IPS-NIHi11 (cell line): ENCODE results near the gene TMEM53.
"Not testable (repeated sequence)": the region's sequence is repeated elsewhere in the genome, so short reads cannot be mapped to it uniquely, and the experiment has no call there.

Experiments used
- DNase-seq: peaks from one replicate; pipeline ENCODE4 v3.0.0; 2012; ENCODE audit warnings: mixed read lengths, low spot score

Gene TMEM53

DNA sequence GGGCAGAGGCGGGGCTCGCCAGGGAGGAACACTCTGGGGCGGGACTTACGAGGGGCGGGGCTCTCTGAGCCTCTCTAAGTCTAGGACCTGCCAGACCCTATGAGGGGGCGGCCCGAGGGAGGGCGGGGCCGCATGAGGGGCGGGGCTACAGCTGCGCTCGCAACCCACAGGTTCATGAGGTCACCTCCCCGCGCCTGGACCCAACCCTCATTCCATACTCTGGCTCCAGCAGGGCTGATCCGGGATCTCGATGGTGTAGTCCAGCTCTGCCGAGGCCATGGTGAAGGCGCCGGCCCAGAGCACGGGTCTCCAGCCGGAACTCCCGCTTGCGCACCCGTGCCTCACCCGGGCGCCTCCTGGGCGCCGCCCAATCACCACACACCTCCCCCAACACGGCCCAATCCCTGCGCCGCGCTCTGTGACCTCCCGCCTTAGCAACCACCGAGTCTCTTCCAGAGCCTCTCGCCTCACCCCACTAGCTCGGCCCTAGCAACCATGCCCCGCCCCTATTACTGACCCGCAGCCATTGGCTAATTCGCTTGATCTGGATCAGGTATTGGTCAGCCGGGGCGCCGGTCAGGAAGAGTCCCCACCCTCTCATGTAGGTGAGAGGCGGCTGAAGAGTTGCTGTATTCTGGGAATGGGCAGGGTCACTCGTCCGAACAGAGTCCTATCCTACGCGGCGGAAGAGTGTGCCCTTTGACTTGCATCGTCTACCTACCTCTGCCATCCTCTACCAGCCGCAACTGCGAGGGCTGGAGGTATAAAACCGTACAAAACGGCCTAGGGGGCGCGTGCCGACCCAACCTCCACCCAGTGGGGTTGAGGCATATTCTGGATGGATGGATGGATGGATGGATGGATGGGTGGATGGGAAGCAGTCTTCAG is at the start of gene TMEM53, which contains the start of gene ARMH1:
Gene TMEM53, minus strand, starts transcription at position 369 of the 888 bp plus-strand sequence. Its CDS starts 90 bp downstream, at position 279.
Gene ARMH1, plus strand, starts transcription at position 602 of the 888 bp plus-strand sequence. CDS start 14,984 bp downstream, outside the sequence.
- DNase-seq: peak; percentile 98

DNA sequence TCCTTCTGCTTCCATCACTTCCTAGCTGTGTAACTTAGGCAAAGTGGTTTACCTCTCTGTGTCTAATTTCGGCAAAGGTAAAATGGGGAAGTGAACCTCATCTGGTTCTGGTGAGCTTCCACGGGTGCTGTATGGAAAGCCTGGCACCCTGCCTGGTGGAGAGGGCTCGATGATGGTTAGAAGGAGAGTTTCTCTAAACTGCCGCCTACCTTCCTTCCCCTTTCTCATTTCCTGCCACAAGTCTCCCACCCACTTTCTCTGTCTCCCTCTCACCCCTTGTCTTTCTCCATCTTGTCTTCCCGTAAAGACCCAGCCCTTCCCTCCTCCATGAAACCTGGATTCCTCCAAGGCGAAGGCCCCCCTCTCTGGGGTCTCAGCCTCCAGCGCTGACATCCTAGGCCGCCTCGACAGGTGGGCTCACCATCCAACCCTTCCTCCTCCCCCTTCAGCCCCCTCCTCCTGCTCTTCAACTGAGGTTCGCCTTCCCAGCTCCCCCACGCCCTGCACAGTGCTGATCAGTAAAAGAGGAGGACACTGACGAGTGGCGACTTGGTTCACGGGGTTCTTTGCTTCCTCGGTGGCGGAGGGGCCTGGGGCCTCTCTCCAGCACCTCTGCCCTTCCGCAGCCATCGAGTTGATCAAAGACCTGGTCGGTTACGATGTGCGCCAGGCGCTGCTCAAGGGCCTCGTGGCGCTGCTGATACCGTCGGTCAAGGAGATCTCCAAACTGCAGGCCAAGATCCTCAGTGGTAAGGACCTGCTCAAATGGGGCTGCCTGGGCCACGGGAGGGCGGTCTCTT is 49.4 kb upstream of the TMEM53 start:
- DNase-seq: no peak

DNA sequence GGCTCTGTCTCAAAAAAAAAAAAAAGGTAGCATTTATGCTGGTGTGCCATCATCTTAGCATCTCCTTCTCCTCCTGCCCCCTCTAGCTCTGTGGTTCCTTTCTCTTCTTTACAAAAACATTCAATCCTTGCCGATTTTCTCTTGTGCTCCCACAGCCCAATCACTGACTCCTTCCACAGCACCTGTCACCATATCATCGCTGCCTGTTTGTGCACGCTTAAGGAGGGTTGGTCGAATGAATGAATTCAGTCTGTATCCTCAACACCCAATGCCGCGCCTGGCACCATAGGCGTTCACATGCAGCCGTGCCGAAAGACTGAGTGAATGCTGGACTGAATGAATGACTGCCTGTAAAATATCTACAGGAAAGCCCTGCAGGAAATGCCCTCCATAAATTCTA is 48.8 kb upstream of the TMEM53 start:
- no peak for DNase-seq

DNA sequence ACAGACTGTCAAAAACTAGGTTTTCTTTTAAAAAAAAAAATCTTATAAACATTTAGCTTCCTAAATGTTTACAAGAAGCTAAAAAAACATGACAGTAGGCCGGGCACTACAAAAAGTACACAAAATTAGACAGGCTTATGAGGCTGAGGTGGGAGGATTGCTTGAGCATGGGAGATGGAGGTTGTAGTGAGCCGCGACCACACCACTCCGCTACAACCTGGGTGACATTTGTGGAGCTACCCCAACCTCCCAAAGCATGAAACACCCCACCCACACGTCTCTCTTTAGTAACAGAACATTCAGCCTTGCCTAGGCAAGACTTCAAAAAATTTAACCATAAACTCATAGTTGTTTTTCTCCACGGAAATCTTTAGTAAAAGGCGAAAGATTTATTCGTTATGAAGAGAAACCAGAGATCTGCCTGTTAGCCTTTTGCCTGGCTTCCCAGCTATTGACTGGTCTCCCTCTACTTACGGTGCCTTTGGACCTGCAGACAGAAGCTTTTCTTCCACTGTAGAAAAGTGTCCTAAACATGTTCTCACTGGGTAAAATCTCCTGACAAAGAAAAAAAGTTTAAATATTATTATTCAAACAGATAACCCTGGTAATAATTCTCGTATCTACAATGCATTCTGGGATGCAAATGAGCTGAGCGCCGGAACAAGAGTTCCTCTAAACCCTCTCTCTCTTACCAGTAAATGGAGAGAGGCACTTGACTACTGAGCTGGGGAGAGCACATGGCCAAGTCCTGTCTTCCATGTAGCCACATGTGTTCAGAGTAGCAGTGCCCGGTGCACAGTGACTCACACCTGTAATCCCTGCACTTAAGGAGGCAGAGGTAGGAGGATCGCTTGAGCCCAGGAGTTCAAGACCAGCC is 47.4 kb upstream of the TMEM53 start:
- peak; percentile 62 for DNase-seq

DNA sequence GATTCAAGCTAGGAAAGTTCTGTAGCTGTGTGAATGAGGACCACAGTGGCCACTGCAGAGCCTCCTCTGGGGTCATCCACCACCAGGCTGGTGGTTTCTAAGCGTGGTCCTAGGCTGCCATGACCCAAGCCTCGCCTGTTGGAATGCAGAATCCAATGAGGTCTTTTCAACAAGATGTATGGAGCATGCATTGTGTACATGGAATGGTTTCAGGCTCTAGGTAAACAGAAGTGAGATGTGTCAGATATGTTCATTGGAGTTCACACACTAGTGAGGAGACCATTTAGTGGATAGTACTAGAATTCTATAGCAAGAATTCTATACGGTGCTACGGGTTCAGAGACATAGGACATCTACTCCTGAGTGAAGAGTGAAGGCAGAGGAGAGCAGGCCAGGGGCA is 46.0 kb upstream of the TMEM53 start:
- no peak for DNase-seq

DNA sequence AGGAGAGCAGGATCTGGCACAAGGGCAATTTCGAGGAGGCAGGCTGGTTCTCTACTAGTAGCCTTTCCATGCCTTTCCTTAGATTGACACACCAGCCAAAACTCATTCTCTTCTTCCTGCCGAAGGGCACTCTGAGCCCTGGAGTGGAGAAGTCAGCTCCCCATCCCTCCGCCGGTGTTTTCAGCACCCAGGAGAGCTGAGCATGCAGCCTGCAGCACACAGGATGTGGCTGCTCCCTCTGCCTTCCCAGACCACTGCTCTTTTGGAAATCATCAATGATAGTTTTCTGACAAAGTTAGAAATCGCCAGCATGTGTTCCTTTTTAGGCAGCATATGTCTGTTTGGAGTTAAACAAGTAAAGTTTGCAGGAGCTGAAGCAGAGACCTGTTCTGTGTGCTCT is 45.0 kb upstream of the TMEM53 start:
- no peak for DNase-seq

DNA sequence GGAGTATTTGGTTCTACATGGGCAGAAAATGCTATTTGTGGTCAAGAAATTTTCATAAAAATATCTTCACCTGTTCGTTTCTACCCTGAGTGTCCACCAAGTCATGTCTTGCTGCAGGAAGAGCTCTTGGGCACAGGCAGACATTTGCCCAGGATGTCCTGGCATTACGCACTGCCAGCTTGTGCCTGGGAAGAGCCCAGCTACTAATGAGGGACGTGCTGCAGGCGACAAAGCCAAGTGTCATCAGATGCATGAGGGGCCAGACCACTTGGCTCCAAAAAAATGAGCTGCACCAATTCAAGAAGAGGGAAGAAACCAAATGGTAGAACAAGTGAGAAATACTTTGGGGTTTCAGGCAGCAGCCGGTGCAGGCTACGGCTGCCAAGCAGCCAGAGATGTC is 43.8 kb upstream of the TMEM53 start:
- DNase-seq: no peak

DNA sequence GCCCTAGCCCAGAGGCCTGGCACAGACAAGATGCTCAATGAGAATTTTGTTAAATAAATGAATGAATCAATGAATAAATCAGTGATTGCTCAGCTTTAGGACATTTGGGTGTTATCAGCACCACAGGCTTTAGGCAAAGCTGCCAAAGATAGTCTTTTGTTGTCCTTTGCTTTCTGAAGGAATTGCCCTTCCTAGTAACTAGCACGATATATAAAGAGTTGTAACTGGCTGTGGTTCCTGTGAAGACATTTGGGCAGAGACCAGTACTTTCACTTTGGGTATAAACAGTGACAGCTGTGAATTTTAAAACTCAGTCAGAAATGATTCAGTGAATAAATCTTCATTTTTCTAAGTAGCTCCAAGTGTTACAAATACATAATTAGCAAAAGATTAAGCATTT is 43.4 kb upstream of the TMEM53 start:
- DNase-seq: no peak

DNA sequence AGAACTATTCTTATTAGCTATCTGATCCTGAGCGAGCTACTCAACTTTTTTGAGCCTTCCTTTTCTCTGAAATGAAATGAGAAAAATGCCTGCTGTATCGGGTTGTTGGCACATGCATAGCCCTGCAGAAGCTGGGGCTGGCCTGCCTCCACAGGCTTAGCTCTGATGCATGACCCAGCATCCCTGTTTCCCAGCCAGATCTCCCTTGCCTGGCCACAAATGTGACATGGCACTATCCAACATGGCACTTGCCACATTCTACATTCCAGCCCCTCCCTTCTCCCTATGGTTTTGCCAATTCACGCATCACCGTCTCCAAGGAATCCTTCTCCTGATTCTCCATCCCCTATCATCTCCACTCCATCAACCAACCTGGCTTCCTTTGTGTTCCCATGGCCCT is 42.9 kb upstream of the TMEM53 start:
- no peak for DNase-seq

DNA sequence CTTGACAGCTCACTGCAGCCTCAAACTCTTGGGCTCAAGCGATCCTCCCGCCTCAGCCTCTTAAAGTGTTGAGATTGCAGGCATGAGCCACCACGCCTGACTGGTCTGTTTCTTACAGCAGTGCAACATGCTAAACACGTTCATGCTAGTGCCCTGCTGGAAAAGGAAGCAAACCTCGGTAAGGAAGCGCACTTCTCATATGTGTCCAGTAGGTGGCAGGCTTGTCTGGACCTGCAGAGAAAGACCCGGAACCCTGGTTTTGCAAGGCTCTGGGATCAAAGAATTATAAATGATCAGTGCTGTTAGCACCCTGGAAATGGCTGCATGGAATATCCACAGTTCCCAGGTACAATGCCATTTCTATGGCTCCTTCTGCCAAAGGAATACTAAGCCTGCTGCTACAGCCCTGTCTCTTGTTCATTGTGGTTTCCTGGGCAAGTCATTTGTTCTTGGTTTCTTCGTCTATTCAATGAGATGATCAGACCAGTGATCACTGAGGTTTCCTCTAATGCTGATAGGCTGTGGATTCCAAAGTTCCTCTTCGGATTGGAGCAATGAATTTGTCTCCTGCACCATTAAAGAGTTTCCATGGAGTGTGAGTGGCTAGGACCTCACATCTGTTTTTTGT is 40.8 kb upstream of the TMEM53 start:
- DNase-seq: peak; percentile 84

DNA sequence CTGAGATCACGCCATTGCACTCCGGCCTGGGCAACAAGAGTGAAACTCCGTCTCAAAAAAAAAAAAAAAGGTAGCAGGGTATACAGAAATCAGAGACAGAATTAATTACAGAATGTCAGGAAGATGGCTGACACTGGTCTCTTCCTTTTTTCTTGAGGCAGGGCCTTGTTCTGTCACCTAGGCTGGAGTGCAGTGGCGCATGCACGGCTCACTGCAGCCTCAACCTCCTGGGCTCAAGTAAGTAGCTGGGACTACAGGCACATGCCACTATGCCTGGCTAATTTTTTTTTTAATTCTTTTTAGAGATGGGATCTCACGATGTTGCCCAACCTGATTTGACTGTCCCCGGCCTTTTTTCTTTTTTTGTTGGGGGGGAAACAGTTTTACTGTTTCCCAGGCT is 40.3 kb upstream of the TMEM53 start:
- no peak for DNase-seq

DNA sequence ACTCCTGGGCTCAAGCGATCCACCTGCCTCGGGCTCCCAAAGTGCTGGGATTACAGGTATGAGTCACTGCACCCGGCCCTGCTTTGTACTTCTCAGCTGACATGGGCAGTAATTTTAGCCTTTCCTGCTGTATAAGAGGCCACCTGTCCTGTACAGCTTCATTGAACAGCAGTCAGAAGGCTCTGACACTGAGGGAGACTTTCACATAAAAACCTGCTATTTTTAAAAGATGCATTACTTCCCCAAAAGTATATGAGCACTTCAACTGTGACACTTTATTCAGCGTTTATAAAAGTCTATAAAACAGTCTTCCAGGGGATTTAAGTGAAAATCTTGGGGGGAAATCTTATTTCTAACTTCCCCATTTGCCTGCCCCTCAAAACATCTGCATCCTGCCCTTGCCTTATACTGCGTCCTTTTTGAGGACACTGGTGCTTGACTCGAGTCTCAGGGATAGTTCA is 39.1 kb upstream of the TMEM53 start:
- no peak for DNase-seq

DNA sequence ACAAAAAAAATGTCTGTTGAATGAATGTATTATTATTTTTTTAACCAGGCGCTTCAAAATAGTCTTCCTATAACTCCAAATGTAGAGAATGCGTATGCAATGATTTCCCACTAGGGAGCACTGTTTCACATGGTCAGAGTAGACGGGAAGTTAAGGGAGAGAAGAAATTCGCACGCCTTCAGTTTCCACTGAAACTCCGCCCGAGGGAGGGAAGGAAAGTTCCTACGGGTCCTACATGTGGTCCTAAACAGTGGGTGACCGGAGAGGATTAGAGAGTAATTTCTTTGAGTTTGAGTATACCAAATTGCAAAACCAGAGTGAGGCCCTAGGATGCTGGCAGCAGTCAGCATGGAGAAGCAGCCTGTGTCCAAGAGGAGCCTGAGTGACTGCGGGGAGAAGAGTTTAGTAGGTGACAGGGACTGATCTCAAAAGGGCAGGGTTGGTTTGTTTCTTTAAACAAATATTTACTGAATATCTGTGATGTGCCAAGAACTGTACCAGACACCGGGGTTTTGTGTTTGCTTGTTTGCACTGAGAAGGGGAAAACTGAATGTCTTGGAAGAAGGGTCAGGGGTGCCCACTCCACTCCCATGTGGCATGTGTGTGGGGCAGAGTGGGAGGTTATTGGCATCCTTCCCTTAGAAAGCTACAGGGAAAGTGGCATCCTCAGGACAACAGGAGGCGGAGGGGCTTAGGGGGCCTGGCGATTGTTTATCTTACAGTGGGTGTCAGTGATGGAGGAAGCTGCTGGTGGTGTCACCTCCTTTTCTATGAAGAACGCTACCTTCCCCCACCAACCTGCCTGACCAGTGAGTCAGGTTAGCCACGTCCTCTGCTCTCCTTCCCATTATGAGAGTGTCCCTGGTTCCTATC is 33.9 kb upstream of the TMEM53 start:
- peak; percentile 51 for DNase-seq

DNA sequence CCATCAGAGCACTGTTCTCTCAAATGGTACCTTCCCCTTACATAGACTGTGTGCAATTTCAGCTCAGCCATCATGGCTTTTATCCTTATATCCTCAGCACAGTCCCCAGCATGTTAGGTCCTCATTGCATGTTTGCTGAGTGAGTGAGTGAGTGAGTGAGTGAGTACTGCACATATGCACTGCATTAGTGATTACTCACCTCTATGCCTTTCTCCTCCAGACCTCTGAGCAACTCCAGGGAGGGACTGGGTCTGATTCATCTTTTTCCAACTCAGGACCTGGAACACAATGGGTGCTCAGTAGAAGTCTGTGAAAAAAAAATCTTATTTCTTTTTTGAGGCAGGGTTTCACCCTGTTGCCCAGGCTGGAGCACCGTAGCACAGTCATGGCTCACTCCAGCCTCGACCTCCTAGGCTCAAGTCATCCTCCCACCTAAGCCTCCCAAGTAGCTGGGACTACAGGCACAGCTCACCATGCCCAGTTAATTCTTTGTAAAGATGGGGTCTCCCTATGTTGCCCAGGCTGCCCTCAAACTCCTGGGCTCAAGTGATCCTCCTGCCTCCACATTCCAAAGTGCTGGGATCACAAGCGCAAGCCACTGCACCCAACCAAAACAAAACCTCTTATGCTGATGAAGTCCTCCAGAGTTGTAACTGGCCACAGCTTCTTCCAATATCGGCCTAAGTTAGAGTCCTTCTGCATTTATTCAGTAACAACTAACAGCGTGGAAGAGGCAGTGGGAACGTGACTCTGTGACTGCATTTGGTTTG is 33.0 kb upstream of the TMEM53 start:
- DNase-seq: no peak

DNA sequence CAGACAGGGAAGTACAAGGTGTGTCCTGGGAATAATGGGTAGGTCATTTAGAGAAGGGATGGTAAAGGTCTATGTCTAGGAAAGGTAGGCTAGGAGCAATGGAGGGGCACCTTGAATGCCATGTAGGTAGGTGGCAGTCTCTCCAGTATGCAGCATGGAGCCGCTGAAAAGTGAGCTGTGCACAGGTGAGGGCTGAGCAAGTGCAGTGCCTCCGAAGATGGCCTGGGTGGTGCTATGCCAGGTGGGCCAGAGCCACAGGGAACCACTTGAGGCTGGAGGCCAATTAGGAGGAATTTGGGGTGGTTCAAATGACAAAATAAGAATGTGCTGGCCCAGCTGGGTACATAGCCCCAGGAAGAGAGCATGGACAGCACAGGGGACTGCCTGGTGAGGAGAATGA is 31.7 kb upstream of the TMEM53 start:
- no peak for DNase-seq

DNA sequence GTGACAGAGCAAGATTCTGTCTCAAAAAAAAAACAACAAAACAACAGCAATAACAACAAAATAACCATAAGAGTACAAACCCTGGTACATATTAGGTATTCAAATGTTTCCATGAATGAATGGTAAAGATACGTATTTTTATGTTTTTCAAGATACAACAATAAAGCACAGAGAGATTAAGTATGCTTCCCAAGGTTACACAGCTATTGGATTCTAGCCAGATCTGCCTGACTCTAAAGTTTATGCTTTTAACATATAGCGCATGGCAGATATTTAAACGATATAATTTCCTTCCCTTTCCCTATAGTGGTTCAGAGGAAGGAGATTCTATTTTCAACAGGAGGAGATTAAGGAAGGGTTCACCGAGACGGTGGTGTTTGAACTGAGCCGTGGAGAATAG is 31.2 kb upstream of the TMEM53 start:
- DNase-seq: no peak

DNA sequence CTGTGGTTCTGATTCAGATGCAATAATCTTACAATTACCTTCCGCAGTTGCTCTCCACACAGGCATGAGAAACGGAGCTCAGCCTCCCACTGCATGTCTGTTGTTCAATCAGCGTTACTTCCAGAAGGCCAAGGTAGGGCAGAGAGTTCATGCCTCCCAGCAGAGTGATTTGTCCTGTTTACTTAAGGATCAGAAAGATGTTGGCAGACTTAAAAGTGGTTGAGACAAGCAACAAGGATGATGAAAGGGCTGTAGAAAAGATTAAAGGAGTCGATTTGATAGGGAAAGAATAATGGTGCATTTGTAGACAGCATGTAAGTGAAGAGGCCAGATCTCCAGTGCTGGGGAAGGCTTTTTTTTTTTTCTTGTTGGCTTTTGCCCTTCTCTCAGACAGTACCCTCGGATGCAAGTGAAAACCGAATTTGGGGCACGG is 26.9 kb upstream of the TMEM53 start:
- DNase-seq: no peak

DNA sequence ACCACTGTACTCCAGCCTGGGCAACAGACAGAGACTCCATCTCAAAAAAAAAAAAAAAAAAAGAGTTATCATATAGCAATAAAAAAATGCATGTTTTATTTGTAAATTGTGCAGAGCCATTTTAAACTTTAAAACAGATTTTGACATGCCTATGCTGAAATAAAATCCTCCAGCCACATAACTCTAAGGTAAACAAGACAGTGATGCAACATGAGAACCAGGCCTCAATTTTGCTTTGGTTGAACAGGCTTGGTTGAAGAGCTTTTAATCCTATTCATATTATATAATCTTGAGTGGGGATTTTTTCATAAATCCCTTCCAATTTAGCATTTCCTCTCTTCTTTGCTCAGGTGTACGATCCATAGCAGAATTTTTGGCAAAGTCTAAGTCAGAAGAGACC is 26.3 kb upstream of the TMEM53 start:
- no peak for DNase-seq

DNA sequence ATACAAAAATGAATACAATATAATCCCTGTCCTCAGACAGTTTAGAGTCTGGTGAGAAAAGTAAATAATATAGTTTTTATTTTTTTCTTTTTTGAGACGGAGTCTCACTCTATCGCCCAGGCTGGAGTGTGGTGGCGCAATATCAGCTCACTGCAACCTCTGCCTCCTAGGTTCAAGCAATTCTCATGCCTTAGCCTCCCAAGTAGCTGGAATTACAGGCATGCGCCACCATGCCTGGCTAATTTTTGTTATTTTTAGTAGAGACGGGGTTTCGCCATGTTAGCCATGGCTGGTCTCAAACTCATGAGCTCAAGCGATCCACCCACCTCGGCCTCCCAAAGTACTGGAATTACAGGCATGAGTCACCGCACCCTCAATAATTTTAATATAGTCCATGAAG is 25.1 kb upstream of the TMEM53 start:
- DNase-seq: not testable (repeated sequence)

DNA sequence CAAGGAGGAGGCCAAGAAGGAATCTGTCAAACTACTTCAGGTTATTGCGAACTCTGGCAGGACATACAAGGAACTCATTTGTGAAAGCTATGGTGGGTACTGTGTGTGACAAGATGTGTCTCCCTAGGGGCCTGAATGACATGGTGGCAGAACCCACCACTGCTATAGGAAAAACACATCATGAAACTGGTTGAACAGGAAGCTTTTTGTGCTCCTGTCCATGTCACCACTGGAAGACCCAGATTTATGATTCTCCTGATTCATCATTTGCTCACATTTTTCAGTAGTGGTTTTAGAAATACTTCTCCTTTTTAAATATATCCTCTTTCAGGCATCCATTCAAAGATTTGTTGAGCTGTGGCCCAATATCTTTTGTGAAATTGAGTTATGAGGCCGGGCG is 23.9 kb upstream of the TMEM53 start:
- no peak for DNase-seq
